Measurements from ENCODE around the gene SHB. TPM values are rescaled to one million over a fixed set of nuclear protein-coding genes. Genes with fewer than 3 reads are reported as not detected.

The SHB gene
- total RNA-seq, 2 experiments from 2014 or later, result 0.41 to 1.0 TPM

DNA sequence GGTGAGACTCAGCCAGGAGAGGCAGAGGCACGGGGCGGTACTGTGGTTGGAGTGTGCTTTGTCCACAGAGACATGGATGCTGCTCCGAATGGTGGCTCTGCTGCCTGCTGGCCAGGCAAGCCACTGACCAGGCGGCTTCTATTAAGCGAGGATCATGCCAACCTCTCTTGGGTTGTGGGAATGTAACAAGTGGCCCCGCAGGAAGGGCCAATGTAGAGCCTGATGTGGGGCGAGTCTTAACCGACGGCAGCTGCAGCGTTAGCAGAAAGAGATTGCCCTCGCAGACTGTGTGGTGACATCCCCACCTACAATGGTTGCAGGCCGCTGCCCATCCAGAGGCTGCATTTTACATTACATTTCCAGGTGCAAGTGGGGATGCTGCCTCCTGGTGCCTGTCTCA, 118.5 kb downstream of the SHB start:
- H3K27ac ChIP-seq (ENCODE audit: low read depth, low read length, poor library complexity, severe bottlenecking), result no peak overlapping the region
- H3K4me2 ChIP-seq (ENCODE audit: low read length), result no peak overlapping the region
- POLR2A ChIA-PET, result no interaction called here
- H3K36me3 ChIP-seq (ENCODE audit: insufficient read depth, low read length), result no peaks in the 10 kb centered on the region
- BruUV-seq (replicated peaks), result no TSS peak
- CTCF ChIA-PET (ENCODE audit: unreplicated experiment), result no interaction called here
- H3K79me2 ChIP-seq (ENCODE audit: insufficient read depth, low read depth, low read length), result no peaks in the 10 kb centered on the region
- no peak overlapping the region for H2AFZ ChIP-seq (ENCODE audit: low read length)
- intact Hi-C loops (cut with micrococcal nuclease; ENCODE audit: unreplicated experiment), result no loop called here
- TF ChIP-seq EZH2phosphoT487 (IDR thresholded peaks at IDR 0.05; ENCODE audit: borderline replicate concordance, low read depth, low read length) (no peak), CTCF (conservative IDR thresholded peaks at IDR 0.05; ENCODE audit: low read length) (no peak)
- no peaks in the 10 kb centered on the region for H3K9me2 ChIP-seq (ENCODE audit: insufficient read depth, low read length)
- H4K20me1 ChIP-seq (ENCODE audit: insufficient read depth, low read length), result no peaks in the 10 kb centered on the region
- no peak overlapping the region for H3K4me3 ChIP-seq (ENCODE audit: low read depth, low read length, poor library complexity, severe bottlenecking)
- H3K4me1 ChIP-seq (ENCODE audit: insufficient read depth, low read length, poor library complexity, severe bottlenecking), result no peaks in the 10 kb centered on the region
- H3K9me3 ChIP-seq (ENCODE audit: low read length), result no peaks in the 10 kb centered on the region
- no peak for DNase-seq (ENCODE audit: low spot score)

GRCh38 chr9:37949576-37949975, 119.5 kb downstream of the SHB start:
- intact Hi-C loops (cut with micrococcal nuclease; ENCODE audit: unreplicated experiment), result no loop called here
- Histone ChIP-seq H3K36me3 (ENCODE audit: insufficient read depth, low read length) (no peaks in the 10 kb centered on the region), H3K27ac (ENCODE audit: low read depth, low read length, poor library complexity, severe bottlenecking) (no peak overlapping the region), H3K79me2 (ENCODE audit: insufficient read depth, low read depth, low read length) (no peaks in the 10 kb centered on the region), H2AFZ (ENCODE audit: low read length) (no peak overlapping the region), H3K4me3 (ENCODE audit: low read depth, low read length, poor library complexity, severe bottlenecking) (no peak overlapping the region), H4K20me1 (ENCODE audit: insufficient read depth, low read length) (no peaks in the 10 kb centered on the region), H3K4me2 (ENCODE audit: low read length) (no peak overlapping the region), H3K4me1 (ENCODE audit: insufficient read depth, low read length, poor library complexity, severe bottlenecking) (no peaks in the 10 kb centered on the region), H3K9me2 (ENCODE audit: insufficient read depth, low read length) (no peaks in the 10 kb centered on the region), H3K9me3 (ENCODE audit: low read length) (no peaks in the 10 kb centered on the region)
- no peak for TF ChIP-seq EZH2phosphoT487 (IDR thresholded peaks at IDR 0.05; ENCODE audit: borderline replicate concordance, low read depth, low read length)
- no peak for TF ChIP-seq CTCF (conservative IDR thresholded peaks at IDR 0.05; ENCODE audit: low read length)
- ChIA-PET POLR2A (interaction anchor here (0.7 to 1.2 kb wide), 2 partner anchors 9 to 234 kb away, joined by 3 to 4 read pairs; no protein-coding TSS in a partner anchor), CTCF (ENCODE audit: unreplicated experiment) (no interaction called here)
- BruUV-seq (replicated peaks), result no TSS peak
- DNase-seq (ENCODE audit: low spot score), result no peak

- Histone ChIP-seq H3K27ac (ENCODE audit: low read depth, low read length, poor library complexity, severe bottlenecking) (no peak overlapping the region), H3K4me2 (ENCODE audit: low read length) (no peak overlapping the region), H4K20me1 (ENCODE audit: insufficient read depth, low read length) (no peaks in the 10 kb centered on the region), H3K9me3 (ENCODE audit: low read length) (no peaks in the 10 kb centered on the region), H3K79me2 (ENCODE audit: insufficient read depth, low read depth, low read length) (no peaks in the 10 kb centered on the region), H3K9me2 (ENCODE audit: insufficient read depth, low read length) (no peaks in the 10 kb centered on the region), H3K4me3 (ENCODE audit: low read depth, low read length, poor library complexity, severe bottlenecking) (no peak overlapping the region), H2AFZ (ENCODE audit: low read length) (no peak overlapping the region), H3K36me3 (ENCODE audit: insufficient read depth, low read length) (no peaks in the 10 kb centered on the region), H3K4me1 (ENCODE audit: insufficient read depth, low read length, poor library complexity, severe bottlenecking) (no peaks in the 10 kb centered on the region)
- intact Hi-C loops (cut with micrococcal nuclease; ENCODE audit: unreplicated experiment), result no loop called here
- no peak for DNase-seq (ENCODE audit: low spot score)
- POLR2A ChIA-PET, result no interaction called here
- TF ChIP-seq EZH2phosphoT487 (IDR thresholded peaks at IDR 0.05; ENCODE audit: borderline replicate concordance, low read depth, low read length) (no peak), CTCF (conservative IDR thresholded peaks at IDR 0.05; ENCODE audit: low read length) (no peak)
- CTCF ChIA-PET (ENCODE audit: unreplicated experiment), result no interaction called here
- no TSS peak for BruUV-seq (replicated peaks)
These were observed 120.5 kb downstream of the SHB start for GRCh38 chr9:37948417-37948980.
